Transverse colon (tissue), 4 donors: ENCODE data around the gene GADL1. TPM values are rescaled to one million over a fixed set of nuclear protein-coding genes. Genes with fewer than 3 reads are reported as not detected.

Experiments used
- DNase-seq: peaks from one replicate; pipeline ENCODE4 v3.0.0-alpha.2; 2019
- H3K27ac ChIP-seq, 4 donors: fragments of 200-600 bp; sonication (generic); 2 replicates each; pipeline ENCODE4 v1.5.1; 2016 to 2018; ENCODE audit warnings: inconsistent platforms in 4 of 4
- H3K27me3 ChIP-seq: fragments of 200-600 bp; sonication (generic); 2 replicates; pipeline ENCODE4 v1.5.1; 2017; ENCODE audit warnings: inconsistent platforms
- H3K36me3 ChIP-seq, 4 donors: fragments of 200-600 bp; sonication (generic); 2 replicates each; pipeline ENCODE4 v1.5.1; 2017 to 2019; ENCODE audit warnings: inconsistent platforms in 4 of 4
- H3K4me1 ChIP-seq, 4 donors: fragments of 200-600 bp; sonication (generic); 2 replicates each; pipeline ENCODE4 v1.5.1; 2017 to 2020; ENCODE audit warnings: inconsistent platforms in 4 of 4
- H3K4me3 ChIP-seq, 4 donors: fragments of 200-600 bp; sonication (generic); 1 replicate in 1 of 4; 2 replicates in 3 of 4; pipeline versions ENCODE4 v1.5.1 to v1.6.1; 2017 to 2019; ENCODE audit warnings: inconsistent platforms in 4 of 4
- H3K9me3 ChIP-seq, 2 donors: fragments of 200-600 bp; sonication (generic); 2 replicates each; pipeline ENCODE4 v1.5.1; 2017 to 2019; ENCODE audit warnings: inconsistent platforms in 2 of 2
- CTCF ChIP-seq, 5 experiments: fragments of 200-600 bp in 3 of 5; fragments of 450-650 bp in 2 of 5; sonication (generic) in 3 of 5; IDR thresholded peaks; 1 replicate in 2 of 5; 2 replicates in 3 of 5; pipeline ENCODE4 v1.5.1; 2016 to 2017; ENCODE audit warnings: antibody characterized with exemption in 5 of 5, inconsistent platforms in 3 of 5, mild to moderate bottlenecking in 2 of 5, moderate library complexity in 1 of 5
- EP300 ChIP-seq: sonication (generic); formaldehyde crosslinking; IDR thresholded peaks from one replicate; pipeline ENCODE4 v1.6.1; 2017; ENCODE audit warnings: antibody characterized with exemption, low read depth
- POLR2A ChIP-seq: fragments of 450-650 bp; IDR thresholded peaks from one replicate; pipeline ENCODE4 v1.6.1; 2016; ENCODE audit warnings: antibody characterized with exemption, mild to moderate bottlenecking, moderate library complexity
- POLR2AphosphoS5 ChIP-seq, 3 donors: sonication (generic); formaldehyde crosslinking; IDR thresholded peaks; one replicate each; pipeline ENCODE4 v1.6.1; 2016; ENCODE audit warnings: antibody characterized with exemption in 3 of 3
- WGBS, 2 donors: methylation state at CpG; one replicate each; pipeline ENCODE4 v1.1.5; 2018; ENCODE audit warnings: low coverage in 1 of 2; 5-methylcytosine and 5-hydroxymethylcytosine counted together
- in situ Hi-C, 4 donors: fragments of 200-750 bp; cut with MboI; loops; one replicate each; pipeline versions ENCODE4 v1.15.0 to v1.15.1; 2017; ENCODE audit warnings: low sequenced_read_pairs in 3 of 4, low pct_ligation_motif_present in 1 of 4, low pct_unique_long_range_greater_than_20kb in 1 of 4
- intact Hi-C: fragments of 100-400 bp; cut with DNase I; formaldehyde crosslinking; loops from one replicate; pipeline ENCODE4 v1.15.1; 2023; ENCODE audit warnings: low total_unique reads
- total RNA-seq, 4 donors: library from RNA; depleted of rRNA; stranded (reverse); fragments of >200 nt; gene quantifications; one replicate each; pipeline ENCODE4 v1.1.0, GENCODE V29; 2016

Gene GADL1
- total RNA-seq, 4 donors from 2014 or later, result not detected

DNA sequence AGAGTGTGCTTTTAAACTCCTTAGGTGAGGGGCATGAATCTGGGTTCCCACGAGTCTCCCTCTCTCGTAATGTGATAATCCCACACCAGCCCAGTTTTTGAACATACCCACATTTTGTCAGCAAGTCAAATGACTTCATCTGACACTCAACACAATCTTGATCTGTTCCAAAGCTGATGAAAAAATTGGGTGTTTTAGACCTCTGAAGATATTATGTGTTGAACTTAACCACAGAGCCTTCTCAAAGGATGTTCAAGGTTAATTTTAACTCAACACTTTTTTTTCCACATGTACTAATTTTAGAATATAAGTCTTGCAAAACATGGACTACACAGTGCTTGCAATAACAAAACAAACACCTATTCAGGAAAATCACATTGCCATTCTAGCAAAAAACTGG lies 164.9 kb downstream of the GADL1 start:
- H3K9me3 ChIP-seq, result no peaks in the 10 kb centered on the region
- 78 to 95% methylated on average over 2 of the region's 2 CpGs for WGBS, 2 donors
- H3K4me1 ChIP-seq, result no peaks in the 10 kb centered on the region
- H3K36me3 ChIP-seq, result no peaks in the 10 kb centered on the region
- TF ChIP-seq CTCF (IDR thresholded peaks at IDR 0.05) (no peak), POLR2A (no peak), POLR2AphosphoS5 (IDR thresholded peaks at IDR 0.05) (no peak), EP300 (no peak)
- no peak for DNase-seq
- no peak overlapping the region for H3K27ac ChIP-seq
- intact Hi-C loops (no loop called here), in situ Hi-C loops (loop anchor here in 1 of 4 donors (25.0 kb wide), 1 partner anchor 692 kb away; no protein-coding TSS in a partner anchor)
- no peak overlapping the region for H3K4me3 ChIP-seq
- H3K27me3 ChIP-seq, result no peaks in the 10 kb centered on the region

- 98% methylated on average over 4 of the region's 4 CpGs; no CpG with 5 or more reads in 1 of the 2 donors for WGBS, 2 donors
- no peaks in the 10 kb centered on the region for H3K9me3 ChIP-seq
- in situ Hi-C loops, result loop anchor here in 1 of 4 donors (25.0 kb wide), 1 partner anchor 691 kb away; no protein-coding TSS in a partner anchor
- intact Hi-C loops, result no loop called here
- no peak for DNase-seq
- no peak overlapping the region for H3K27ac ChIP-seq
- H3K27me3 ChIP-seq, result no peaks in the 10 kb centered on the region
- TF ChIP-seq CTCF (IDR thresholded peaks at IDR 0.05) (no peak), POLR2AphosphoS5 (IDR thresholded peaks at IDR 0.05) (no peak), POLR2A (no peak), EP300 (no peak)
- no peaks in the 10 kb centered on the region for H3K4me1 ChIP-seq
- H3K4me3 ChIP-seq, result no peak overlapping the region
- no peaks in the 10 kb centered on the region for H3K36me3 ChIP-seq
These were observed 166.3 kb downstream of the GADL1 start for GRCh38 chr3:30728143-30728542.

- intact Hi-C loops (no loop called here), in situ Hi-C loops (loop anchor here in 1 of 4 donors (25.0 kb wide), 1 partner anchor 688 kb away; no protein-coding TSS in a partner anchor)
- DNase-seq, result no peak
- H3K4me1 ChIP-seq, result peaks cover 4 to 7% (median 6%) of the 10 kb centered on the region in 4 donors
- no peaks in the 10 kb centered on the region for H3K9me3 ChIP-seq
- H3K36me3 ChIP-seq, result no peaks in the 10 kb centered on the region
- no peak overlapping the region for H3K27ac ChIP-seq
- TF ChIP-seq POLR2AphosphoS5 (IDR thresholded peaks at IDR 0.05), result no peak
- no peak for TF ChIP-seq POLR2A
- TF ChIP-seq CTCF (IDR thresholded peaks at IDR 0.05), result no peak
- TF ChIP-seq EP300, result no peak
- H3K27me3 ChIP-seq, result no peaks in the 10 kb centered on the region
- no peak overlapping the region for H3K4me3 ChIP-seq
- 89 to 92% methylated on average over 3 of the region's 3 CpGs for WGBS, 2 donors
These were observed 169.6 kb downstream of the GADL1 start for GRCh38 chr3:30724863-30725262.

GRCh38 chr3:30723211-30723610 lies 171.2 kb downstream of the GADL1 start:
- H3K4me3 ChIP-seq, result no peak overlapping the region
- H3K9me3 ChIP-seq, result no peaks in the 10 kb centered on the region
- in situ Hi-C loops (no loop called here), intact Hi-C loops (no loop called here)
- no peaks in the 10 kb centered on the region for H3K27me3 ChIP-seq
- peaks cover 4 to 7% (median 6%) of the 10 kb centered on the region in 4 donors for H3K4me1 ChIP-seq
- WGBS, 2 donors, result 83 to 100% methylated on average over 1 of the region's 1 CpG
- no peak for DNase-seq
- H3K27ac ChIP-seq, result no peak overlapping the region
- TF ChIP-seq POLR2A, result no peak
- TF ChIP-seq CTCF (IDR thresholded peaks at IDR 0.05), result no peak
- TF ChIP-seq EP300, result no peak
- no peak for TF ChIP-seq POLR2AphosphoS5 (IDR thresholded peaks at IDR 0.05)
- no peaks in the 10 kb centered on the region for H3K36me3 ChIP-seq
